GM21717 (cell line): Measurements from ENCODE around the gene DMXL1.
"Not testable (repeated sequence)": the region's sequence is repeated elsewhere in the genome, so short reads cannot be mapped to it uniquely, and the experiment has no call there.

Source experiments
- ATAC-seq: cut with Tn5 transposase; IDR thresholded peaks from one replicate; pipeline ENCODE4 v1.9.1; 2021; ENCODE audit warnings: mild to moderate bottlenecking, moderate library complexity; ENCODE audit not compliant: unreplicated experiment

The DMXL1 gene

GRCh38 chr5:119120893-119121292 lies 50.0 kb downstream of the DMXL1 start:
- no peak for ATAC-seq

- ATAC-seq = not testable (repeated sequence)
Measured at GRCh38 chr5:119122474-119122873, 51.6 kb downstream of the DMXL1 start.

- no peak for ATAC-seq
Measured at GRCh38 chr5:119123280-119123679, 52.4 kb downstream of the DMXL1 start.

- ATAC-seq = no peak
Measured at GRCh38 chr5:119129770-119130169, 58.9 kb downstream of the DMXL1 start.

GRCh38 chr5:119131530-119132304 lies 60.8 kb downstream of the DMXL1 start:
- no peak for ATAC-seq

- not testable (repeated sequence) for ATAC-seq
Measured at GRCh38 chr5:119135743-119136142, 64.9 kb downstream of the DMXL1 start.

- no peak for ATAC-seq
Measured at GRCh38 chr5:119136666-119137318, 65.9 kb downstream of the DMXL1 start.

GRCh38 chr5:119153629-119154028 lies 82.7 kb downstream of the DMXL1 start:
- ATAC-seq = no peak

- no peak for ATAC-seq
Measured at GRCh38 chr5:119158144-119158543, 87.3 kb downstream of the DMXL1 start.

- no peak for ATAC-seq
Measured at GRCh38 chr5:119161430-119161829, 90.5 kb downstream of the DMXL1 start.

GRCh38 chr5:119166026-119166425 lies 95.1 kb downstream of the DMXL1 start:
- ATAC-seq = no peak

GRCh38 chr5:119168401-119168800 lies 97.5 kb downstream of the DMXL1 start:
- no peak for ATAC-seq

GRCh38 chr5:119171686-119172085 lies 100.8 kb downstream of the DMXL1 start:
- no peak for ATAC-seq

- ATAC-seq = no peak
Measured at GRCh38 chr5:119174578-119175163, 103.8 kb downstream of the DMXL1 start.

GRCh38 chr5:119176785-119177184 lies 105.9 kb downstream of the DMXL1 start:
- no peak for ATAC-seq

GRCh38 chr5:119177226-119177625 lies 106.3 kb downstream of the DMXL1 start:
- ATAC-seq = no peak

- no peak for ATAC-seq
Measured at GRCh38 chr5:119178435-119178834, 107.5 kb downstream of the DMXL1 start.

- no peak for ATAC-seq
Measured at GRCh38 chr5:119179857-119180641, 109.2 kb downstream of the DMXL1 start.

- not testable (repeated sequence) for ATAC-seq
Measured at GRCh38 chr5:119185512-119185911, 114.6 kb downstream of the DMXL1 start.

- ATAC-seq = no peak
Measured at GRCh38 chr5:119187776-119188529, 117.1 kb downstream of the DMXL1 start.
